ENCODE data around the gene ANKRD13A. TPM values are rescaled to one million over a fixed set of nuclear protein-coding genes. Genes with fewer than 3 reads are reported as not detected.

Gene ANKRD13A
- total RNA-seq, 1 experiment from 2014 or later = 19.9 TPM

DNA sequence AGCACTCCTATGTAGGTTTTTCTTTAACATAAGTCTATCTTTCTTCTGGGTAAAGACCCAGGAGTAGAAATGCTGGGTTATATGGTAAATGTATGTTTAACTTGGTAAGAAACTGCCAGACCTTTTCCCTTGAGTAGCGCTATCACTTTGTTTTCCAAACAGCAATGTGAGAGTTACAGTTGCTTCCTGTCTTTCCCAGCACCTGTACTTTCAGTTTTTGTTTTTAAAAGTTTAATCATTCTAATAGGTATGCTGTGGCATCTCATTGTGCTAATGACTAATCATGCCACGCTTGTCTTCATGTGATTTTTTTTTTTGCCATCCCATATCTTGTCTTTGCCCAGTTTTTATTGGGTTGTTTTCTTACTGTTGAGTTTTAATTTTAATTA lies 31.2 kb upstream of the ANKRD13A start:
- H3K9ac ChIP-seq (ENCODE audit: low read length) = no peak overlapping the region
- ChIA-PET RAD21 (ENCODE audit: low non-redundant PET in 1 of 2, low total read pairs in 2 of 2, uncharacterized antibody in 2 of 2, unreplicated experiment in 2 of 2) (no interaction called here), POLR2A (no interaction called here), CTCF (no interaction called here)
- TF ChIP-seq SIN3A (IDR thresholded peaks at IDR 0.05; ENCODE audit: low read depth) (no peak), REST (IDR thresholded peaks at IDR 0.05; ENCODE audit: low read depth) (no peak), CBX3 (IDR thresholded peaks at IDR 0.05; ENCODE audit: low read depth) (no peak), ZFX (IDR thresholded peaks at IDR 0.05) (no peak), EZH2 (IDR thresholded peaks at IDR 0.05) (no peak), MAX (IDR thresholded peaks at IDR 0.05) (no peak), EGR1 (IDR thresholded peaks at IDR 0.05; ENCODE audit: low read depth) (no peak), ZBTB33 (IDR thresholded peaks at IDR 0.05; ENCODE audit: extremely low read depth, insufficient replicate concordance, low read length) (no peak), CTCF (IDR thresholded peaks at IDR 0.05 in 2 of 3, conservative IDR thresholded peaks at IDR 0.05 in 1 of 3; ENCODE audit: borderline replicate concordance in 1 of 3, insufficient read depth in 1 of 3, low read depth in 2 of 3, low read length in 2 of 3) (no peak), ZNF274 (IDR thresholded peaks at IDR 0.05; ENCODE audit: low read depth, low read length) (no peak), SP1 (IDR thresholded peaks at IDR 0.05; ENCODE audit: low read depth) (no peak)
- DNase-seq (ENCODE audit: low read depth, low spot score) = no peak
- H2AFZ ChIP-seq (ENCODE audit: low read depth, low read length, poor library complexity, severe bottlenecking) = no peak overlapping the region
- H4K20me1 ChIP-seq (ENCODE audit: insufficient read depth) = no peaks in the 10 kb centered on the region
- no peak for ATAC-seq
- no peak overlapping the region for H3K4me3 ChIP-seq (replicated peaks in 1 of 2; ENCODE audit: low read depth in 1 of 2, low read length in 2 of 2)
- H3K4me2 ChIP-seq (ENCODE audit: low read length) = no peak overlapping the region
- H3K27me3 ChIP-seq (ENCODE audit: insufficient read depth, low read length) = no peaks in the 10 kb centered on the region
- no peaks in the 10 kb centered on the region for H3K9me2 ChIP-seq (ENCODE audit: insufficient read depth)
- H3K27ac ChIP-seq (ENCODE audit: low read depth, low read length) = no peak overlapping the region
- intact Hi-C loops (cut with micrococcal nuclease) = no loop called here
- no peaks in the 10 kb centered on the region for H3K9me3 ChIP-seq (ENCODE audit: control insufficient read depth in 1 of 2, insufficient read depth in 1 of 2, low read depth in 1 of 2, low read length in 2 of 2)
- H3K4me1 ChIP-seq (ENCODE audit: control insufficient read depth in 1 of 2, insufficient read depth in 2 of 2, low read length in 2 of 2) = peaks cover 3 to 19% of the 10 kb centered on the region in 2 experiments; a peak in 3 of 4 replicates
- no TSS peak for BruUV-seq (replicated peaks)
- no peaks in the 10 kb centered on the region for H3K79me2 ChIP-seq (ENCODE audit: insufficient read depth, low read length)
- H3K36me3 ChIP-seq (ENCODE audit: control insufficient read depth in 1 of 2, insufficient read depth in 2 of 2, low read length in 2 of 2) = peaks cover 0 to 9% of the 10 kb centered on the region in 2 experiments; a peak in 2 of 4 replicates
